Adrenal gland (tissue), 5 donors: Measurements from ENCODE around the gene ATOH7.

Experiments used
- CTCF ChIP-seq, 6 experiments: fragments of 450-650 bp in 4 of 6; fragments of 200-600 bp in 2 of 6; sonication (generic) in 1 of 6; IDR thresholded peaks; 1 replicate in 5 of 6; 2 replicates in 1 of 6; pipeline versions ENCODE4 v1.5.1 to v1.8.0; 2016 to 2021; ENCODE audit warnings: antibody characterized with exemption in 6 of 6, mild to moderate bottlenecking in 2 of 6, moderate library complexity in 1 of 6
- POLR2A ChIP-seq, 2 donors: fragments of 450-650 bp; IDR thresholded peaks; one replicate each; pipeline ENCODE4 v1.6.1; 2017; ENCODE audit warnings: antibody characterized with exemption in 2 of 2, mild to moderate bottlenecking in 2 of 2, moderate library complexity in 1 of 2
- donor health status: DM: no; HTN: no; CAD: no.

- no peak for TF ChIP-seq CTCF (IDR thresholded peaks at IDR 0.05)
- no peak for TF ChIP-seq POLR2A (IDR thresholded peaks at IDR 0.05)
Observed at GRCh38 chr10:68224810-68225209, 7.1 kb downstream of the ATOH7 start.
